ENCODE results near the gene CCT2. TPM values are rescaled to one million over a fixed set of nuclear protein-coding genes. Genes with fewer than 3 reads are reported as not detected.
A peak's percentile ranks its signal among the peaks of the same experiment; 100 is the strongest.

Gene CCT2
- 10 to 100 TPM; 50.5 to 96.1 TPM for polyA plus RNA-seq

DNA sequence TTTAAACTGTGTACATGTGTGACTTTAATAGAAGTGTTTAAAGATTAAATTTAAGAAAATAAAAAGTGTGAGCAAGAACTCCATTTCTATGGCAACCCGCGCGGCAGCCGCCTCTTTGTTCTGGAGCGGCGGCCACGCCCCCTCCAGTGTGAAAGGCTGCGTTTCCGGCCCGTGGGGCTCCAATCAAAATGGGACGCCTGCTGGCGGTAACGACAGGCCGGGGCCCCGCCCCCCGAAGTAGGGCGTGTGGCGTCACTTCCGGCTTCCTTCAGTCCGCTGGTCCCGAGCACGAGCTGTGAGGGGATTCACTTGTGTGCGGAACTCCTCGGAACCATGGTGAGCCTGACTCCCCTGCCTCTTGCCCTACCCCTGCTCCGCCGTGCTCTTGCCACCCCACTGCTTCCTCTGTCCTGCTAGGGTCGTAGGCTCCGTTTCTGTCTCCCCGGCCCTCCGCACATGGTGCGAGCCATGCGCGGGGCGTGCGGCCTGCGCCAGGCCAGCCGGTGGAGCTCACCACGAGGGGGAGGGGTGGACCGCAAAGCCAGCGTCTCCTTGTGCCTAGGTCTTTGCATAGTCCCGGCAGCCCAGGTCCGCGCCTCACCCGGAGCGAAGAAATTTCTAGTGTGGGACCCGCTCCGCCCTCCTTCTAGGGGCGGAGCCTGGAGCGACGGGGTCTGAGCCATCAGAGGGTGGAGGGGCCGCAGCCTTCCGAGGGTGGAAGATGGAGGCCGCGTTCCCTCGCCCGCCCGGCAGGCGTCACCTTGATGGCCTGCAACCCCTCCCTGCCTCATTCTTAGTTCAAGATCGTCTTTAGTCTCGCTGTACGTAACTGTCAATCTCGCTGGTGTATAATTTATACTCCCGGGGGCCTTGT is at the start of gene CCT2:
CCT2 (plus strand) TSS at position 271 of the 874 bp plus-strand sequence; CDS start at position 334, 63 bp downstream.
- peak within 1 kb of the TSS; percentile 71 to 90 for H3K27ac ChIP-seq (ENCODE audit: low read depth in 2 of 2, low read length in 1 of 2)
- H3K9me3 ChIP-seq (ENCODE audit: control insufficient read depth in 2 of 2, insufficient read depth in 1 of 2, low read depth in 1 of 2, low read length in 1 of 2): no peaks in the 10 kb centered on the region
- H3K27me3 ChIP-seq (ENCODE audit: control insufficient read depth in 1 of 2, insufficient read depth in 2 of 2, low read length in 2 of 2): no peaks in the 10 kb centered on the region
- 1% methylated on average over 57 to 63 of the region's 63 CpGs for WGBS, 2 donors
- H3K4me3 ChIP-seq (ENCODE audit: low read depth in 1 of 2, low read length in 2 of 2): peak within 1 kb of the TSS; percentile 92 to 97
- peaks cover 0 to 3% of the 10 kb centered on the region in 2 donors for H3K4me1 ChIP-seq (ENCODE audit: control insufficient read depth in 2 of 2, insufficient read depth in 2 of 2, low read length in 1 of 2)
- H3K36me3 ChIP-seq (ENCODE audit: control insufficient read depth in 2 of 2, insufficient read depth in 2 of 2, low read length in 1 of 2): peaks cover 3 to 6% of the 10 kb centered on the region in 2 donors

DNA sequence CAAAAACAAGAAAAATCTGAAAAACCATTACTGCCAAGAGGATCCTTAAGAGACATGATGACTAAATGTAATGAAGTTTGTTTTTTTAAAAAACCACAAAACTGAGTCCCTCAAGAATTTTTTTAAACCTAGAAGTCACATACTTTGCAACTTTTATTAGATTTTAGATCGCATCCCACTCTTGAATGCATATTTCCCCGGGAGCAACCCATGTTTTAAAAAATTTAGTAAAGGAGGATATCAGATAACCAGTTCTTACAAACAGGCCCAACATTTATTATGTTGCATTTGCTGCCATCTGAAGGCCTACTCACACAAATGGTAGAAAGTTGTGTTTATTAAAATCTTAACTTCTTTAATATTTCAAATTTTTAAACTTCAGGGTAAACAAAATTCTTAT is 44.3 kb upstream of the CCT2 start:
- Histone ChIP-seq H3K27me3 (ENCODE audit: control insufficient read depth in 1 of 2, insufficient read depth in 2 of 2, low read length in 2 of 2) (no peaks in the 10 kb centered on the region), H3K36me3 (ENCODE audit: control insufficient read depth in 2 of 2, insufficient read depth in 2 of 2, low read length in 1 of 2) (no peaks in the 10 kb centered on the region), H3K4me1 (ENCODE audit: control insufficient read depth in 2 of 2, insufficient read depth in 2 of 2, low read length in 1 of 2) (no peaks in the 10 kb centered on the region), H3K9me3 (ENCODE audit: control insufficient read depth in 2 of 2, insufficient read depth in 1 of 2, low read depth in 1 of 2, low read length in 1 of 2) (no peaks in the 10 kb centered on the region), H3K27ac (ENCODE audit: low read depth in 2 of 2, low read length in 1 of 2) (no peak overlapping the region), H3K4me3 (ENCODE audit: low read depth in 1 of 2, low read length in 2 of 2) (no peak overlapping the region)
- WGBS, 2 donors: 81 to 88% methylated on average over 2 of the region's 2 CpGs

DNA sequence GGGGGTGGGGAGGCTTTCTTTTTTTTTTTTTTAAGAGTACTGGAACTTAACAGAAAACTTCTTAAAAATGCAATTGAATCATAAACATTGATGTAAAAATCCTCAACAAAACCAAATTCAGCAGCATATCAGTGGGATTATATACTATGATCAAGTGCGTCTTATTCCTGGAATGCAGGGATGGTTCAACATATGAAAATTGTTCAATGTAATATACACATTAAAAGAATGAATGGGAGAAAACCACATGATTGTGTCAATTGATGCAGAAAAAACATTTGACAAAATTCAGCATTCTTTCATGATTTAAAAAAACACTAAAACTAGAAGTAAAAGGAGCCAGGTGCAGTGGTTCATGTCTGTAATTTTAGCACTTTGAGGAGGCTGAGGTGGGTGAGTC is 41.2 kb upstream of the CCT2 start:
- no peaks in the 10 kb centered on the region for H3K36me3 ChIP-seq (ENCODE audit: control insufficient read depth in 2 of 2, insufficient read depth in 2 of 2, low read length in 1 of 2)
- H3K27ac ChIP-seq (ENCODE audit: low read depth in 2 of 2, low read length in 1 of 2): no peak overlapping the region
- H3K27me3 ChIP-seq (ENCODE audit: control insufficient read depth in 1 of 2, insufficient read depth in 2 of 2, low read length in 2 of 2): no peaks in the 10 kb centered on the region
- H3K4me1 ChIP-seq (ENCODE audit: control insufficient read depth in 2 of 2, insufficient read depth in 2 of 2, low read length in 1 of 2): no peaks in the 10 kb centered on the region
- WGBS, 2 donors: 98 to 100% methylated on average over 1 of the region's 1 CpG
- no peaks in the 10 kb centered on the region for H3K9me3 ChIP-seq (ENCODE audit: control insufficient read depth in 2 of 2, insufficient read depth in 1 of 2, low read depth in 1 of 2, low read length in 1 of 2)
- no peak overlapping the region for H3K4me3 ChIP-seq (ENCODE audit: low read depth in 1 of 2, low read length in 2 of 2)

DNA sequence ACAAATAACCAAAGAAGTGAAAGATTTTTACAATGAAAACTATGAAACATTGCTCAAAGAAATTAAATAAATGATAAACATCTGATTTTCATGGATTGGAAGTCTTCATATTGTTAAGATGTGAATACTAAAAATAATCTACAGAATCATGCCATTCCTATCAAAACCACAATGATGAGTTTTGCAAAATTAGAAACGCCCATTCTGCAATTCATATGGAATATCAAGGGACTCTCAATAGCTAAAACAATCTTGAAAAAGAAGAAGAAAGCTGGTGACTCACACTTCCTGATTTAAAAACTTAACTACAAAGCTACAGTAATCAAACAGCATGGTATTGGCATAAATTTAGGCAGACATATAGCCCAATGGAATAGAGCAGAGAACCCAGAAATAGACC is 40.2 kb upstream of the CCT2 start:
- Histone ChIP-seq H3K36me3 (ENCODE audit: control insufficient read depth in 2 of 2, insufficient read depth in 2 of 2, low read length in 1 of 2) (no peaks in the 10 kb centered on the region), H3K4me1 (ENCODE audit: control insufficient read depth in 2 of 2, insufficient read depth in 2 of 2, low read length in 1 of 2) (no peaks in the 10 kb centered on the region), H3K9me3 (ENCODE audit: control insufficient read depth in 2 of 2, insufficient read depth in 1 of 2, low read depth in 1 of 2, low read length in 1 of 2) (no peaks in the 10 kb centered on the region), H3K4me3 (ENCODE audit: low read depth in 1 of 2, low read length in 2 of 2) (no peak overlapping the region), H3K27ac (ENCODE audit: low read depth in 2 of 2, low read length in 1 of 2) (no peak overlapping the region), H3K27me3 (ENCODE audit: control insufficient read depth in 1 of 2, insufficient read depth in 2 of 2, low read length in 2 of 2) (no peaks in the 10 kb centered on the region)
- 88 to 92% methylated on average over 1 of the region's 1 CpG for WGBS, 2 donors

DNA sequence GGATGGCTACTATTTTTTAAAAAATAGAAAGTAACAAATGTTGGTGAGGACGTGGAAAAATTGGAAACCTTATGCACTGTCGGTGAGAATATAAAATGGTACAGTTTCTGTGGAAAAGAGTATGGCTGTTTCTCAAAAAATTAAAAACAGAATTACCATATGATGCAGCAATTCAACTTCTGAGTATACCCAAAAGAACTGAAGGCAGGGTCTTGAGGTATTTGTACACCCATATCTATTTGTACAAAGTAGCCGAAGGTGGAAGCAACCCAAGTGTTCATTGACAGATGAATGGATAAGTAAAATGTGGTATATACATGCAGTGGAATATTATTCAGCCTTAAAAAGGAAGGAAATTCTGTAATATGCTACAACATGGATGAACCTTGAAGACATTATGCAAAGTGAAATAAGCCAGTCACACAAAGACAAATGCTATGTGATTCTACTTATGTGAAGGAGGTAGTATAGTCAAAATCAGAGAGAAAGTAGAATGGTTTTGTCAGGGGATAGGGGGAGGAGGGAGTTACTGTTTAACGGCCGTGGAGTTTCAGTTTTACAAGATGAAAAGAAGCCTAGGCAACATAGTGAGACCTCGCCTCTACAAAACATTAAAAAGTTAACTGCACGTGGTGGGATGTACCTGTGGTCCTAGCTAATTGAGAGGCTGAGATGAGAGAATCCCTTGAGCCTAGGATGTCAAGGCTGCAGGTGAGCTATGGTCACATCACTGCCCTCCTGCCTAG is 38.4 kb upstream of the CCT2 start:
- H3K36me3 ChIP-seq (ENCODE audit: control insufficient read depth in 2 of 2, insufficient read depth in 2 of 2, low read length in 1 of 2): no peaks in the 10 kb centered on the region
- no peak overlapping the region for H3K27ac ChIP-seq (ENCODE audit: low read depth in 2 of 2, low read length in 1 of 2)
- no peaks in the 10 kb centered on the region for H3K9me3 ChIP-seq (ENCODE audit: control insufficient read depth in 2 of 2, insufficient read depth in 1 of 2, low read depth in 1 of 2, low read length in 1 of 2)
- 89 to 94% methylated on average over 7 of the region's 7 CpGs for WGBS, 2 donors
- H3K4me1 ChIP-seq (ENCODE audit: control insufficient read depth in 2 of 2, insufficient read depth in 2 of 2, low read length in 1 of 2): no peaks in the 10 kb centered on the region
- H3K27me3 ChIP-seq (ENCODE audit: control insufficient read depth in 1 of 2, insufficient read depth in 2 of 2, low read length in 2 of 2): no peaks in the 10 kb centered on the region
- H3K4me3 ChIP-seq (ENCODE audit: low read depth in 1 of 2, low read length in 2 of 2): no peak overlapping the region

DNA sequence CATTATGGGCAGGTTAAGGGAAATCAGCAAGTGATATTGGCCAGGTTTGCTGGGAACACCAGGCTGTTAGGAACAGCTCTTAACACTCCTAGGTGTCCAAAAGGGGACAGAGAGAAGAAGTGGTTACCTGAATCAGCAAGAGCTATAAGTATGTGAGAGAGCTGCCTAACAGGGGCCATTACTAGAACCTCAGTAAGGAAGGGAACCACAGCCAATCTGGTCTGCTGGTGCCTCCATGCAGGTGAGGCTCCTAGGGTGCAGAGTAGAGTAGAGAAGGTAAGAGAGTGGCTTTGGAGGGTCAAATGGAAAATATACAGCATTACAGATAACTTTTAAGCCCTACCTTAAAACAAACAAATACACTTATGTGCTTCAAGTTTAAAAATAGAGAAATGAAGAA is 36.6 kb upstream of the CCT2 start:
- Histone ChIP-seq H3K4me3 (ENCODE audit: low read depth in 1 of 2, low read length in 2 of 2) (no peak overlapping the region), H3K4me1 (ENCODE audit: control insufficient read depth in 2 of 2, insufficient read depth in 2 of 2, low read length in 1 of 2) (no peaks in the 10 kb centered on the region), H3K27ac (ENCODE audit: low read depth in 2 of 2, low read length in 1 of 2) (no peak overlapping the region), H3K36me3 (ENCODE audit: control insufficient read depth in 2 of 2, insufficient read depth in 2 of 2, low read length in 1 of 2) (no peaks in the 10 kb centered on the region), H3K9me3 (ENCODE audit: control insufficient read depth in 2 of 2, insufficient read depth in 1 of 2, low read depth in 1 of 2, low read length in 1 of 2) (no peaks in the 10 kb centered on the region), H3K27me3 (ENCODE audit: control insufficient read depth in 1 of 2, insufficient read depth in 2 of 2, low read length in 2 of 2) (no peaks in the 10 kb centered on the region)

DNA sequence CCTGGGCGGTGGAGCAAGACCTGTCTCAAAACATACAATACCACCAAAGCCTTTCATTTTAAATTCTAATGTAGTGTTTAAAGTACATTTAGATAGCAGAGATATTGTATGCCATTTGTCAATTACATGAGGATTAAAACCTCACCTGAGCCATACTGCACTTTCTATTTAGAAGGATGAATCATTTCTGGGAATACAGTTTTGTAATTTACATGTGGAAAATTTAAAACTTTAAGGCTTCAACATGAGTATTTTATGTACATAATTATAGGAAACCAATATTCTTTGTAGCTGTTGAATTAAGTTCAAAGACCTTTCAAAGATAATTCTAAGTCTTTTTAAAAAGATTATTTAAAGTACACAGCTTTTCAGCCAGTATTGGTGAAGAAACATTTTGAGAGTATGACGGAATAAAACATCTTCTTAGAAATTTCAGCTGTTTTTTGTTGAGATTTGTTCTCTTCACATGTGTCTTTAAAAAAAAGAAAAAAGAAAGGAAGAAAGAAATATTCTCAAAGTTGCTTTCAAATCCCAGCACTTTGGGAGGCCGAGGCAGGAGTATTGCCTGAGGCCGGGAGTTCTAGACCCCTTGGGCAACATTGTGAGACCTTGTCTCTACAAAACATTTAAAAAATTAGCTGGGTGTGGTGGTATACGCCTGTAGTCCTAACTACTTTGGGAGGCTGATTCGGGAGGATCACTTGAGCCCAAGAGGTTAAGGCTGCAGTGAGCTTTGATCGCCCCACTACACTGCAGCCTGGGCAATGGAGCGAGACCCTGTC is 34.5 kb upstream of the CCT2 start:
- 86 to 90% methylated on average over 8 of the region's 8 CpGs for WGBS, 2 donors
- Histone ChIP-seq H3K27ac (ENCODE audit: low read depth in 2 of 2, low read length in 1 of 2) (no peak overlapping the region), H3K27me3 (ENCODE audit: control insufficient read depth in 1 of 2, insufficient read depth in 2 of 2, low read length in 2 of 2) (no peaks in the 10 kb centered on the region), H3K36me3 (ENCODE audit: control insufficient read depth in 2 of 2, insufficient read depth in 2 of 2, low read length in 1 of 2) (no peaks in the 10 kb centered on the region), H3K9me3 (ENCODE audit: control insufficient read depth in 2 of 2, insufficient read depth in 1 of 2, low read depth in 1 of 2, low read length in 1 of 2) (no peaks in the 10 kb centered on the region), H3K4me3 (ENCODE audit: low read depth in 1 of 2, low read length in 2 of 2) (no peak overlapping the region), H3K4me1 (ENCODE audit: control insufficient read depth in 2 of 2, insufficient read depth in 2 of 2, low read length in 1 of 2) (no peaks in the 10 kb centered on the region)

DNA sequence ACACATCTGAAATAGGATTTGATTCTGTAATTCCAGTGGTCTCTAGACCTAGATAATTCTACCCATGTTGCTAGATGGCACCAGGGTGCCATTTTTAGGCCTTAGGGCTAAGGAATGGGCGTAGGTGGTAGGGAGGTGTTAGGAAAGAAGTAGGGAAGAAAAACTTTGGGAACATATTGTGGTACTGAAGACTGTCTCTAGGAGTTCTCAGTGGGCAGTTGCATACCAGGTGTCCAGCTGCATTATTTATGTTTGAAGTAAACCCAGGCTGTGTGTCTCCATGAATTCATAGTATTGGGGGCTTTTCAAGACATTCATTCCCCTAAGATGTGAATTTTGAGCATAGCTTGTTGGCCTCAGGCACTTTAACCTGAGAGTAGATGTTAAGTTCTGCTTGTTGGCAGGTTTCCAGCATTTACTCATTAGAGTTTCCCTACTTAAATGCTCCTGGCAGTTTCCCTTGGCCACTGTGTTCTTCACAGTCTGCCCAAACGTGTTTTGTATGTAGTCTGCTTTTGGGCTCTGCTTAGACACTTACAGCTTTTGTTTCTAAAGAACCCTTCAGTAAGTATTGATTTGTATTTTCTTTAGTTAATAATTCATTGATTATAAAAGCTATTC is 31.5 kb upstream of the CCT2 start:
- Histone ChIP-seq H3K27me3 (ENCODE audit: control insufficient read depth in 1 of 2, insufficient read depth in 2 of 2, low read length in 2 of 2) (no peaks in the 10 kb centered on the region), H3K9me3 (ENCODE audit: control insufficient read depth in 2 of 2, insufficient read depth in 1 of 2, low read depth in 1 of 2, low read length in 1 of 2) (no peaks in the 10 kb centered on the region), H3K4me3 (ENCODE audit: low read depth in 1 of 2, low read length in 2 of 2) (no peak overlapping the region), H3K27ac (ENCODE audit: low read depth in 2 of 2, low read length in 1 of 2) (no peak overlapping the region), H3K36me3 (ENCODE audit: control insufficient read depth in 2 of 2, insufficient read depth in 2 of 2, low read length in 1 of 2) (no peaks in the 10 kb centered on the region), H3K4me1 (ENCODE audit: control insufficient read depth in 2 of 2, insufficient read depth in 2 of 2, low read length in 1 of 2) (no peaks in the 10 kb centered on the region)
- 40 to 45% methylated on average over 2 of the region's 2 CpGs for WGBS, 2 donors

DNA sequence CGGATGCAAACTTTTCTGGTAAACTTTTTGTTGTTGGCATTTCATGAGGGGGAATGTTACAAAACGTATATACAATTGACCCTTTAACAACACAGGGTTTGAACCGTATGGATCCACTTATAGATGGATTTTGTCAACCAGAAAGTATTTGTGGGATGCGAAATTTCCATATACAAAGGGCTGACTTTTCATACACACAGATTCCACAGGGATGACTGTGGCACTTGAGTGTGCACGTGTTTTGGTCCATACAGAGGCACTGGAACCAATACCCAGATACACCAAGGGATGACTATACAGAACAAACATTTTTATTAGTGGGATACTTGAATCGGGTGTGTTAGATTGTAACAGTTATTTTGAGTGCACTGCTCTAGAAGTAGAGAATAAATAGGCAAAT is 29.8 kb upstream of the CCT2 start:
- Histone ChIP-seq H3K27me3 (ENCODE audit: control insufficient read depth in 1 of 2, insufficient read depth in 2 of 2, low read length in 2 of 2) (no peaks in the 10 kb centered on the region), H3K9me3 (ENCODE audit: control insufficient read depth in 2 of 2, insufficient read depth in 1 of 2, low read depth in 1 of 2, low read length in 1 of 2) (no peaks in the 10 kb centered on the region), H3K4me3 (ENCODE audit: low read depth in 1 of 2, low read length in 2 of 2) (no peak overlapping the region), H3K27ac (ENCODE audit: low read depth in 2 of 2, low read length in 1 of 2) (no peak overlapping the region), H3K36me3 (ENCODE audit: control insufficient read depth in 2 of 2, insufficient read depth in 2 of 2, low read length in 1 of 2) (no peaks in the 10 kb centered on the region), H3K4me1 (ENCODE audit: control insufficient read depth in 2 of 2, insufficient read depth in 2 of 2, low read length in 1 of 2) (no peaks in the 10 kb centered on the region)
- 80 to 83% methylated on average over 6 of the region's 6 CpGs for WGBS, 2 donors
